Cardiac muscle cell (in vitro differentiated cells and primary cell): ENCODE data around the gene PHF12. TPM values are rescaled to one million over a fixed set of nuclear protein-coding genes. Genes with fewer than 3 reads are reported as not detected.
A peak's percentile ranks its signal among the peaks of the same experiment; 100 is the strongest.

Experiments
- DNase-seq, 2 donors: peaks; one replicate each; pipeline versions ENCODE4 v3.0.0 to v3.0.0-alpha.2; 2010 to 2017; ENCODE audit warnings: low read depth in 1 of 2, low spot score in 1 of 2
- H3K27ac ChIP-seq: fragments of 200-600 bp; sonication (generic); 2 replicates; pipeline ENCODE4 v1.5.1; 2016
- H3K27me3 ChIP-seq: fragments of 200-600 bp; sonication (generic); 2 replicates; pipeline ENCODE4 v1.6.0; 2016; ENCODE audit warnings: control low read depth
- H3K36me3 ChIP-seq: fragments of 200-600 bp; sonication (generic); 2 replicates; pipeline ENCODE4 v1.5.1; 2016; ENCODE audit warnings: control low read depth
- H3K4me1 ChIP-seq: fragments of 200-600 bp; sonication (generic); 2 replicates; pipeline ENCODE4 v1.8.1; 2017; ENCODE audit warnings: low read depth, mild to moderate bottlenecking, mixed run types
- H3K4me3 ChIP-seq: fragments of 200-600 bp; sonication (generic); 2 replicates; pipeline ENCODE4 v1.5.1; 2016; ENCODE audit warnings: mild to moderate bottlenecking
- H3K9me3 ChIP-seq: fragments of 200-600 bp; sonication (generic); 2 replicates; pipeline ENCODE4 v1.5.1; 2017; ENCODE audit warnings: low read depth, mild to moderate bottlenecking, control low read depth
- CTCF ChIP-seq: IDR thresholded peaks from 2 replicates; pipeline ENCODE4 v1.5.1; 2012; ENCODE audit warnings: low read depth, mild to moderate bottlenecking, low read length
- polyA plus RNA-seq: library from polyadenylated mRNA; unstranded; fragments of >200 nt; fragmentation: Nextera tagmentation; extraction: Ambion mirVana; gene quantifications from 2 replicates; pipeline ENCODE4 v1.2.1, GENCODE V29; 2016
- total RNA-seq: library from RNA; depleted of rRNA; stranded (reverse); fragments of >200 nt; gene quantifications from 2 replicates; pipeline ENCODE4 v1.2.3, GENCODE V29; 2016

PHF12 gene
- total and polyA plus RNA-seq, 2 experiments from 2014 or later, result 17.9 to 45.6 TPM

- peaks cover 11% of the 10 kb centered on the region for H3K4me1 ChIP-seq
- H3K27me3 ChIP-seq, result peaks cover 10% of the 10 kb centered on the region
- DNase-seq, result peak in 1 of 2 donors; percentile 70
- H3K36me3 ChIP-seq, result no peaks in the 10 kb centered on the region
- H3K27ac ChIP-seq, result no peak overlapping the region
- no peak for TF ChIP-seq CTCF
- no peaks in the 10 kb centered on the region for H3K9me3 ChIP-seq
- no peak overlapping the region for H3K4me3 ChIP-seq
Observed at GRCh38 chr17:28982131-28982793, 30.9 kb upstream of the PHF12 start.

- no peak for DNase-seq
- no peak overlapping the region for H3K27ac ChIP-seq
- no peaks in the 10 kb centered on the region for H3K9me3 ChIP-seq
- no peak overlapping the region for H3K4me3 ChIP-seq
- no peaks in the 10 kb centered on the region for H3K27me3 ChIP-seq
- H3K4me1 ChIP-seq, result peaks cover 28% of the 10 kb centered on the region
- no peaks in the 10 kb centered on the region for H3K36me3 ChIP-seq
- no peak for TF ChIP-seq CTCF
Observed at GRCh38 chr17:28978356-28978964, 27.1 kb upstream of the PHF12 start.

GRCh38 chr17:28977659-28978355, 26.5 kb upstream of the PHF12 start:
- no peaks in the 10 kb centered on the region for H3K36me3 ChIP-seq
- no peak for DNase-seq
- H3K4me1 ChIP-seq, result peaks cover 32% of the 10 kb centered on the region
- no peaks in the 10 kb centered on the region for H3K9me3 ChIP-seq
- TF ChIP-seq CTCF, result no peak
- H3K4me3 ChIP-seq, result no peak overlapping the region
- no peaks in the 10 kb centered on the region for H3K27me3 ChIP-seq
- H3K27ac ChIP-seq, result no peak overlapping the region

- H3K27ac ChIP-seq, result no peak overlapping the region
- H3K36me3 ChIP-seq, result no peaks in the 10 kb centered on the region
- H3K9me3 ChIP-seq, result no peaks in the 10 kb centered on the region
- no peak overlapping the region for H3K4me3 ChIP-seq
- TF ChIP-seq CTCF, result no peak
- H3K27me3 ChIP-seq, result no peaks in the 10 kb centered on the region
- DNase-seq, result no peak
- H3K4me1 ChIP-seq, result peaks cover 37% of the 10 kb centered on the region
Observed at GRCh38 chr17:28975646-28976045, 24.3 kb upstream of the PHF12 start.

- Histone ChIP-seq H3K36me3 (no peaks in the 10 kb centered on the region), H3K9me3 (no peaks in the 10 kb centered on the region), H3K27ac (peak overlapping the region; percentile 79), H3K4me1 (peaks cover 37% of the 10 kb centered on the region), H3K4me3 (no peak overlapping the region), H3K27me3 (no peaks in the 10 kb centered on the region)
- no peak for DNase-seq
- TF ChIP-seq CTCF, result no peak
Observed at GRCh38 chr17:28975031-28975430, 23.7 kb upstream of the PHF12 start.
